Endodermal cell (in vitro differentiated cells): ENCODE data around the gene RIMS1. TPM values are rescaled to one million over a fixed set of nuclear protein-coding genes. Genes with fewer than 3 reads are reported as not detected.

Experiments used
- DNase-seq: peaks from one replicate; pipeline ENCODE4 v3.0.0-alpha.2; 2017
- H3K27ac ChIP-seq: 2 replicates; pipeline ENCODE4 v1.5.1; 2013; ENCODE audit warnings: mild to moderate bottlenecking, low read depth, low read length, moderate library complexity
- H3K27me3 ChIP-seq: 2 replicates; pipeline ENCODE4 v1.6.1; 2013; ENCODE audit warnings: mild to moderate bottlenecking, low read length, moderate library complexity; ENCODE audit not compliant: insufficient read depth, control insufficient read depth, poor library complexity, severe bottlenecking
- H3K36me3 ChIP-seq: 2 replicates; pipeline ENCODE4 v1.7.0; 2013; ENCODE audit warnings: mild to moderate bottlenecking, low read length, moderate library complexity; ENCODE audit not compliant: control insufficient read depth, insufficient read depth
- H3K4me1 ChIP-seq: one replicate; pipeline ENCODE4 v1.7.0; 2013; ENCODE audit warnings: low read length; ENCODE audit not compliant: control insufficient read depth, insufficient read depth
- H3K4me3 ChIP-seq: 2 replicates; pipeline ENCODE4 v1.5.1; 2013; ENCODE audit warnings: mild to moderate bottlenecking, low read length, moderate library complexity
- H3K9ac ChIP-seq: 2 replicates; pipeline ENCODE4 v1.6.1; 2013; ENCODE audit warnings: mild to moderate bottlenecking, low read length, moderate library complexity; ENCODE audit not compliant: poor library complexity, severe bottlenecking; ENCODE audit errors: extremely low read depth
- H3K9me3 ChIP-seq: 2 replicates; pipeline ENCODE4 v1.6.1; 2013; ENCODE audit warnings: mild to moderate bottlenecking, low read length, moderate library complexity; ENCODE audit not compliant: control insufficient read depth
- H3K27ac Mint-ChIP-seq: 2 replicates; pipeline ENCODE4 v1.8.0; 2020; ENCODE audit warnings: mixed read lengths
- H3K27me3 Mint-ChIP-seq: 2 replicates; pipeline ENCODE4 v1.8.0; 2021; ENCODE audit warnings: mild to moderate bottlenecking, mixed read lengths; ENCODE audit not compliant: insufficient read depth
- H3K36me3 Mint-ChIP-seq: 2 replicates; pipeline ENCODE4 v1.8.0; 2020; ENCODE audit warnings: low read depth, mixed read lengths
- H3K4me1 Mint-ChIP-seq: 2 replicates; pipeline ENCODE4 v1.8.0; 2020; ENCODE audit warnings: mixed read lengths
- H3K4me3 Mint-ChIP-seq: 2 replicates; pipeline ENCODE4 v1.8.0; 2020; ENCODE audit warnings: mild to moderate bottlenecking, moderate library complexity, mixed read lengths
- H3K9me3 Mint-ChIP-seq: 2 replicates; pipeline ENCODE4 v1.8.0; 2020; ENCODE audit warnings: mild to moderate bottlenecking, mixed read lengths
- CTCF ChIP-seq: fragments of 200-600 bp; sonication (generic); conservative IDR thresholded peaks from 2 replicates; pipeline ENCODE4 v1.5.0; 2021; ENCODE audit warnings: antibody characterized with exemption, mild to moderate bottlenecking
- WGBS, 2 experiments: methylation state at CpG; one replicate each; pipeline versions ENCODE4 v1.1.5 to v1.1.7; 2013; ENCODE audit warnings: missing lambda C conversion rate in 2 of 2, mixed read lengths in 1 of 2; ENCODE audit not compliant: insufficient coverage in 1 of 2, insufficient read length in 1 of 2; 5-methylcytosine and 5-hydroxymethylcytosine counted together
- total RNA-seq, 2 donors: library from RNA; stranded (reverse); fragmentation: NEBNext Ultra II Directional in 1 of 2; extraction: Animal tissue kit (Norgen Biotek cat#: 25700) in 1 of 2; gene quantifications; 2 replicates in 1 of 2; 3 replicates in 1 of 2; pipeline ENCODE4 v1.2.1, GENCODE V29; 2021

RIMS1 gene
- total RNA-seq, 2 donors from 2014 or later = 1.1 to 1.6 TPM

GRCh38 chr6:72140795-72141194 is 254.4 kb downstream of the RIMS1 start:
- TF ChIP-seq CTCF = peak; percentile 61
- Histone ChIP-seq H3K4me1 (no peaks in the 10 kb centered on the region), H3K36me3 (no peaks in the 10 kb centered on the region), H3K9ac (no peak overlapping the region), H3K9me3 (peaks cover 2% of the 10 kb centered on the region), H3K27ac (no peak overlapping the region), H3K4me3 (no peak overlapping the region), H3K27me3 (no peaks in the 10 kb centered on the region)
- peaks cover 7% of the 10 kb centered on the region for H3K9me3 Mint-ChIP-seq
- H3K27me3 Mint-ChIP-seq = no peaks in the 10 kb centered on the region
- no peaks in the 10 kb centered on the region for H3K4me1 Mint-ChIP-seq
- no peak overlapping the region for H3K27ac Mint-ChIP-seq
- DNase-seq = no peak
- no peak overlapping the region for H3K4me3 Mint-ChIP-seq
- no peaks in the 10 kb centered on the region for H3K36me3 Mint-ChIP-seq

GRCh38 chr6:72149715-72150114 is 263.4 kb downstream of the RIMS1 start:
- Histone ChIP-seq H3K36me3 (no peaks in the 10 kb centered on the region), H3K9ac (no peak overlapping the region), H3K9me3 (peaks cover 41% of the 10 kb centered on the region), H3K27ac (no peak overlapping the region), H3K4me3 (no peak overlapping the region), H3K27me3 (no peaks in the 10 kb centered on the region), H3K4me1 (no peaks in the 10 kb centered on the region)
- Mint-ChIP-seq H3K9me3 (peaks cover 52% of the 10 kb centered on the region), H3K27me3 (no peaks in the 10 kb centered on the region), H3K4me1 (no peaks in the 10 kb centered on the region), H3K4me3 (no peak overlapping the region), H3K36me3 (no peaks in the 10 kb centered on the region), H3K27ac (no peak overlapping the region)
- 82 to 89% methylated on average over 1 to 3 of the region's 3 CpGs for WGBS, 2 experiments
- no peak for TF ChIP-seq CTCF
- no peak for DNase-seq

GRCh38 chr6:72151742-72152141 is 265.4 kb downstream of the RIMS1 start:
- Histone ChIP-seq H3K4me3 (no peak overlapping the region), H3K9ac (no peak overlapping the region), H3K9me3 (peaks cover 30% of the 10 kb centered on the region), H3K27me3 (no peaks in the 10 kb centered on the region), H3K36me3 (no peaks in the 10 kb centered on the region), H3K4me1 (no peaks in the 10 kb centered on the region), H3K27ac (no peak overlapping the region)
- DNase-seq = no peak
- no peaks in the 10 kb centered on the region for H3K27me3 Mint-ChIP-seq
- no peak for TF ChIP-seq CTCF
- H3K36me3 Mint-ChIP-seq = no peaks in the 10 kb centered on the region
- H3K9me3 Mint-ChIP-seq = peaks cover 37% of the 10 kb centered on the region
- no peak overlapping the region for H3K4me3 Mint-ChIP-seq
- H3K4me1 Mint-ChIP-seq = no peaks in the 10 kb centered on the region
- 59 to 80% methylated on average over 1 to 2 of the region's 2 CpGs for WGBS, 2 experiments
- H3K27ac Mint-ChIP-seq = no peak overlapping the region
